ACC112 (cell line): ENCODE data around the gene TTLL11.

Experiments
- H2AFZ ChIP-seq: fragments of 200-600 bp; sonication (generic); one replicate; pipeline ENCODE4 v1.6.0; 2017; ENCODE audit warnings: antibody characterized with exemption, low read length; ENCODE audit not compliant: unreplicated experiment
- H3K27ac ChIP-seq: fragments of 200-600 bp; sonication (generic); 2 replicates; pipeline ENCODE4 v1.5.1; 2014; ENCODE audit warnings: low read depth, mild to moderate bottlenecking, antibody characterized with exemption, low read length, moderate library complexity
- H3K27me3 ChIP-seq: fragments of 200-600 bp; sonication (generic); 2 replicates; pipeline ENCODE4 v1.6.1; 2014; ENCODE audit warnings: mild to moderate bottlenecking, antibody characterized with exemption, low read length, moderate library complexity, mixed read lengths; ENCODE audit not compliant: insufficient read depth
- H3K36me3 ChIP-seq: fragments of 200-600 bp; sonication (generic); 2 replicates; pipeline ENCODE4 v1.6.1; 2016; ENCODE audit warnings: mild to moderate bottlenecking, antibody characterized with exemption, low read length, moderate library complexity, mixed read lengths; ENCODE audit not compliant: insufficient read depth
- H3K4me1 ChIP-seq: fragments of 200-600 bp; sonication (generic); one replicate; pipeline ENCODE4 v1.6.1; 2016; ENCODE audit warnings: low read length, mixed read lengths; ENCODE audit not compliant: insufficient read depth, unreplicated experiment, control insufficient read depth
- H3K4me3 ChIP-seq: fragments of 200-600 bp; sonication (generic); 2 replicates; pipeline ENCODE4 v1.5.1; 2014; ENCODE audit warnings: mild to moderate bottlenecking, low read depth, low read length
- H3K79me2 ChIP-seq: fragments of 200-600 bp; sonication (generic); one replicate; pipeline ENCODE4 v1.6.0; 2016; ENCODE audit warnings: low read length; ENCODE audit not compliant: control insufficient read depth, unreplicated experiment, insufficient read depth

TTLL11 gene

GRCh38 chr9:121878271-121878822 lies 214.8 kb downstream of the TTLL11 start:
- peaks cover 10% of the 10 kb centered on the region for H3K4me1 ChIP-seq
- no peak overlapping the region for H2AFZ ChIP-seq
- H3K27ac ChIP-seq: no peak overlapping the region
- H3K27me3 ChIP-seq: no peaks in the 10 kb centered on the region
- H3K79me2 ChIP-seq: no peaks in the 10 kb centered on the region
- H3K4me3 ChIP-seq: no peak overlapping the region
- no peaks in the 10 kb centered on the region for H3K36me3 ChIP-seq

DNA sequence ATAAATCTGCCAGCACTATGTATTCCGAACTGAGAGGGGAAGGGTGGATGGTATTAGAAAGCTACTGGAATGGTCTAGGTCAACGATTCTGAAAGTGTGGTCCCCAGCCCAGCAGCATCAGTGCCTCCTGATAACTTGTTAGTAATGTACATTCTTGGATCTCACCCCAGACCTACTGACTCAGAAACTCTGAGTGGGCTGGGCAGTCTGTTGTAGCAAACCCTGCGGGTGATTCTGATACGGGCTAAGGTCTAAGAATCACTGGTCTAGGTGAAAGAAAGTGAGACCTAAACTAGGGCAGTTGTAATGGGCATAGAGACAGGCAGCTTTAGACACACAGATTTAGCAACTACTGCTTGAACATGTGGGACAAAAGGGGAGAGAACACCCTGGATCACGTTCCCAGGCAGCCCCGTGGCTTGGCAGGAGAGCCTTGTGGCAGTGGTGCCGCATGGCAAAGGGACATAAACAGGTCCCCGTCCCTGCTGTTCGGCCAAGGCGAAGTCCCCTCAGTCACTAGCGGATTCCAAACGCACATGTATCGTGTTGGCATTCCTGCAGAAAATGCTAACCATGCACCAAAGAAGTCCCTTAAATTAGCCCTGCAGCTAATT lies 216.3 kb downstream of the TTLL11 start:
- H3K79me2 ChIP-seq: no peaks in the 10 kb centered on the region
- no peak overlapping the region for H3K4me3 ChIP-seq
- H2AFZ ChIP-seq: no peak overlapping the region
- no peak overlapping the region for H3K27ac ChIP-seq
- H3K27me3 ChIP-seq: no peaks in the 10 kb centered on the region
- H3K36me3 ChIP-seq: no peaks in the 10 kb centered on the region
- H3K4me1 ChIP-seq: peaks cover 10% of the 10 kb centered on the region

DNA sequence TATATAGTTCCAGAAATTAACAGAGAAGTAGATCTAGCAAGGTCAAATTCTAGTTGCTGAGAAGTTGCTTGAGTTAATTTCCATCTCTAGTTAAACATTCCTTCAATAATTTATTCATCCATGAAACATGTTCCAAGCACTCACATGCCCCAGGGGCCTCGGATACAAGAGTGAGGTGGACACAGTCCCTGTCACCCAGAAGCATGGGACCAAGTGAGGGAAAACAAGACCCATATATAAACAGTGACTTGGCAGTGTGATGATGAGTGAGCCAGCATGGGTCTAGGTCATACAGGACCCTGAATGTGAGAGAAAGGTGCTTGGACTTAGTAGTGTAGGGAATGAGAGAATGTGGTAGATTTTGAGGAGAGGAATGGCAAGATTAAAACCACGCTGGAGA lies 216.9 kb downstream of the TTLL11 start:
- Histone ChIP-seq H3K36me3 (no peaks in the 10 kb centered on the region), H2AFZ (no peak overlapping the region), H3K27me3 (no peaks in the 10 kb centered on the region), H3K4me1 (peaks cover 10% of the 10 kb centered on the region), H3K79me2 (no peaks in the 10 kb centered on the region), H3K4me3 (no peak overlapping the region), H3K27ac (no peak overlapping the region)

- no peaks in the 10 kb centered on the region for H3K27me3 ChIP-seq
- H3K36me3 ChIP-seq: no peaks in the 10 kb centered on the region
- H3K4me3 ChIP-seq: no peak overlapping the region
- peaks cover 10% of the 10 kb centered on the region for H3K4me1 ChIP-seq
- H3K79me2 ChIP-seq: no peaks in the 10 kb centered on the region
- H3K27ac ChIP-seq: no peak overlapping the region
- H2AFZ ChIP-seq: no peak overlapping the region
Measured at GRCh38 chr9:121874524-121874923, 218.6 kb downstream of the TTLL11 start.

DNA sequence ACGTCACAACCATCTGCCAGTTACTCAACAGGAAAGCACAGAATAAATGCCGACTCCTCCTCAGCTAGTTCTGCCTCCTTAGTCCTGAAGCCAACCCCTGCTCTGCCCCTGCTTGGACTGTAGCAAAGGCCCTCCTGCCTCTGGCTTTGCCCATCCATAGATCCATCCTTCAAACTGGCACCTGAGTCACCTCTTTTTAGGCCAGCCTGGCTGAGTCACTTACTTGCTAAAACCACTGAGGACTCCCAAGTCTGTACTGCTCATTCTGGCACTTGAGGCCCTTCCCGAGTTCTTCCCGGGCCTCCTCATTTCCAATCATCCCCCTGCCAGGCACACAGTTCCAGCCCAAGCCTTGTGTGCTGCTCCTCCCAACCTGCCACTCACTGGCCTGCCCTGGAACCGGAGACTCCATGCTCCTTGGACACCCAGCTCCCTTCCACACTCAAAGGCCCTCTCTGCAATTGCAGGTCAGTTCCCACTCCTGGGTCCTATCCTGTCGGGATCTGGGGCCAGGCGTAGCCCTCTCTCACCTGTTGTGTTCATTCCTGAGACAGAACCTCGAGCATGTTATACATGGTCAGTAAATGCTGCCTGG lies 221.6 kb downstream of the TTLL11 start:
- Histone ChIP-seq H3K27ac (no peak overlapping the region), H2AFZ (no peak overlapping the region), H3K27me3 (no peaks in the 10 kb centered on the region), H3K79me2 (no peaks in the 10 kb centered on the region), H3K4me1 (peaks cover 4% of the 10 kb centered on the region), H3K36me3 (no peaks in the 10 kb centered on the region), H3K4me3 (no peak overlapping the region)

GRCh38 chr9:121870271-121870670 lies 222.8 kb downstream of the TTLL11 start:
- Histone ChIP-seq H3K4me1 (no peaks in the 10 kb centered on the region), H2AFZ (no peak overlapping the region), H3K36me3 (no peaks in the 10 kb centered on the region), H3K4me3 (no peak overlapping the region), H3K27me3 (no peaks in the 10 kb centered on the region), H3K79me2 (no peaks in the 10 kb centered on the region), H3K27ac (no peak overlapping the region)

DNA sequence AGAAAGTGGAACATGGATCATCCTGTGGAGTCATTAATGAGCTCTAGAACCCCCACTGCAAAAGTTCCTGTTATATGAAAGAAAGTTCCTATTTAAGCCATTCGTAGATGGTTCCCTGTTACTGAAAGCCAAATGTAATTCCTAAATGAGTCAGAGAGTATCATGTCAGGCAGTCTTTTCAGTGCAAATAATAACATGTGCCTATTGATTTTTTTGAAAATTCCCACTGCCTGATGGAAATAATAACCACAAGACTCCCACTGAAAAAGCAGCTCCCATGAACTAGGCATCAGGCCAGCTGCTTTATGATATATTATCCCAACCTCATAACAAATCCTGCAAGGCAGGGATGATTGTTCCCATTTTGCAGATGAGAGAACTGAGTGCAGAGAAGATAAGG lies 224.5 kb downstream of the TTLL11 start:
- Histone ChIP-seq H2AFZ (no peak overlapping the region), H3K36me3 (no peaks in the 10 kb centered on the region), H3K27me3 (no peaks in the 10 kb centered on the region), H3K4me1 (peaks cover 8% of the 10 kb centered on the region), H3K79me2 (no peaks in the 10 kb centered on the region), H3K27ac (no peak overlapping the region), H3K4me3 (no peak overlapping the region)

DNA sequence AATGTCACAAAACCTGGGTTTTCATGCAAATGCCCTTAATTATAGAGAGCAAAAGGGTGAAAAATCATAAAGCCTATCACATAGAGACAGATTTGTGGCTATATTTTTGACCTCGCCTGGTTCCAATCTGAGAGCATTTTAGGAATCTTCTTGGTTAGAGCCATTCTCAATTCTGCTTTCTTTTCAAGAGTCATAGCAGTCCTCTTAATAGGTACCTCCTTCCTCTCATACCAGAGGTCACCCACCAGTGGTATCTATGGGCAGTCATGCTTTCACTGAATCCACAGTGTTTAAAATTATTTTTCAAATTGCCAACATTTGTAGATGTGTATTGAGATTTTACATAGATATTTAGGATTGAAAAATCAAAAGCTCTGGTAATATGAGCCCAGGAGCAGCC lies 226.2 kb downstream of the TTLL11 start:
- H3K4me3 ChIP-seq: no peak overlapping the region
- no peaks in the 10 kb centered on the region for H3K36me3 ChIP-seq
- peaks cover 10% of the 10 kb centered on the region for H3K4me1 ChIP-seq
- no peaks in the 10 kb centered on the region for H3K79me2 ChIP-seq
- H2AFZ ChIP-seq: no peak overlapping the region
- no peak overlapping the region for H3K27ac ChIP-seq
- no peaks in the 10 kb centered on the region for H3K27me3 ChIP-seq

DNA sequence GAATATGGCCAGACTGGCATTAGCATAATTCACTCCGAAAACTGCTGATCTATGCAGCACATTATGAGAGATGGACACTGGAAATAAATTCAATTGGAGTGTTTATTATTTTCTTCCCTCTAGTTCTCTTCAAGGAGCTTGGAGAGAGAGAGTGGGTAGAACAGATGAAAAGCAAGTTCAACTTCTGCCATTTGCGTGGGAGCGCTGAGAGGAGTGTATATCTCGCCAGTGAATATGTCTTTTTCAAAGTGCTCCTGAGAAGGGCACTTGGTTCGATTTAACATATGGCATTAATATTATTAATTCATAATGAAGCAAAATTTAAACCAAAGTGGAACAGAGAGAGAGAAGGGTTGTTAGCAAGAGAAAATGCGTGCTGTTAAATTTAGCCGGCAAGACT lies 227.2 kb downstream of the TTLL11 start:
- H3K4me3 ChIP-seq: no peak overlapping the region
- H3K79me2 ChIP-seq: no peaks in the 10 kb centered on the region
- H3K36me3 ChIP-seq: no peaks in the 10 kb centered on the region
- peaks cover 10% of the 10 kb centered on the region for H3K4me1 ChIP-seq
- H2AFZ ChIP-seq: no peak overlapping the region
- H3K27ac ChIP-seq: no peak overlapping the region
- no peaks in the 10 kb centered on the region for H3K27me3 ChIP-seq

- Histone ChIP-seq H3K27me3 (no peaks in the 10 kb centered on the region), H3K27ac (no peak overlapping the region), H3K4me3 (no peak overlapping the region), H3K36me3 (no peaks in the 10 kb centered on the region), H2AFZ (no peak overlapping the region), H3K79me2 (no peaks in the 10 kb centered on the region), H3K4me1 (peaks cover 16% of the 10 kb centered on the region)
Measured at GRCh38 chr9:121865060-121865459, 228.0 kb downstream of the TTLL11 start.

GRCh38 chr9:121863955-121864354 lies 229.2 kb downstream of the TTLL11 start:
- H3K4me3 ChIP-seq: no peak overlapping the region
- H3K79me2 ChIP-seq: no peaks in the 10 kb centered on the region
- peaks cover 16% of the 10 kb centered on the region for H3K4me1 ChIP-seq
- H3K36me3 ChIP-seq: no peaks in the 10 kb centered on the region
- no peak overlapping the region for H2AFZ ChIP-seq
- no peak overlapping the region for H3K27ac ChIP-seq
- no peaks in the 10 kb centered on the region for H3K27me3 ChIP-seq
